HL-60/S4 (cell line): ENCODE measurements around the gene TMEM116.
"Not testable (repeated sequence)": the region's sequence is repeated elsewhere in the genome, so short reads cannot be mapped to it uniquely, and the experiment has no call there.

Source experiments
- in situ Hi-C: fragments of 300-500 bp; cut with MboI; formaldehyde crosslinking; loops from 2 replicates; pipeline ENCODE4 v1.14.3; 2022; ENCODE audit warnings: low sequenced_read_pairs

TMEM116 gene

GRCh38 chr12:112012775-112013600, at the start of gene TMEM116, which contains the start of gene ERP29:
Gene TMEM116 (minus strand): TSS chr12:112013165. CDS start chr12:112005270, 7,895 bp downstream.
Gene ERP29 (plus strand): TSS chr12:112013426. CDS start chr12:112013466, 40 bp downstream.
- in situ Hi-C loops: no loop called here

- in situ Hi-C loops: no loop called here
Observed at GRCh38 chr12:112061137-112061536, 48.2 kb upstream of the TMEM116 start.

- in situ Hi-C loops: no loop called here
Observed at GRCh38 chr12:112049351-112049750, 36.4 kb upstream of the TMEM116 start.

- in situ Hi-C loops: no loop called here
Observed at GRCh38 chr12:112046003-112046402, 33.0 kb upstream of the TMEM116 start.

GRCh38 chr12:112036614-112037013, 23.6 kb upstream of the TMEM116 start:
- in situ Hi-C loops: not testable (repeated sequence)

GRCh38 chr12:112035219-112035785, 22.3 kb upstream of the TMEM116 start:
- in situ Hi-C loops: no loop called here

- in situ Hi-C loops: no loop called here
Observed at GRCh38 chr12:112032292-112032691, 19.3 kb upstream of the TMEM116 start.

- in situ Hi-C loops: no loop called here
Observed at GRCh38 chr12:112031472-112031871, 18.5 kb upstream of the TMEM116 start.

GRCh38 chr12:112029301-112029700, 16.3 kb upstream of the TMEM116 start:
- in situ Hi-C loops: no loop called here

- in situ Hi-C loops: no loop called here
Observed at GRCh38 chr12:112025808-112026375, 12.9 kb upstream of the TMEM116 start.

GRCh38 chr12:112023759-112024396, 10.9 kb upstream of the TMEM116 start:
- in situ Hi-C loops: no loop called here

GRCh38 chr12:112022241-112023016, 9.5 kb upstream of the TMEM116 start:
- in situ Hi-C loops: no loop called here

- in situ Hi-C loops: no loop called here
Observed at GRCh38 chr12:112020947-112021457, 8.0 kb upstream of the TMEM116 start.

GRCh38 chr12:112018571-112019237, 5.7 kb upstream of the TMEM116 start:
- in situ Hi-C loops: no loop called here

GRCh38 chr12:112017041-112017440, 4.1 kb upstream of the TMEM116 start:
- in situ Hi-C loops: no loop called here

- in situ Hi-C loops: no loop called here
Observed at GRCh38 chr12:112015938-112016337, 3.0 kb upstream of the TMEM116 start.

GRCh38 chr12:112013601-112014402, 837 bp upstream of the TMEM116 start:
- in situ Hi-C loops: no loop called here

- in situ Hi-C loops: no loop called here
Observed at GRCh38 chr12:112011685-112012084, 1.3 kb downstream of the TMEM116 start.
